Prostate gland (tissue), 2 donors: Measurements from ENCODE around the gene TBKBP1. TPM values are rescaled to one million over a fixed set of nuclear protein-coding genes. Genes with fewer than 3 reads are reported as not detected.

Source experiments
- DNase-seq: peaks from one replicate; pipeline ENCODE4 v3.0.0-alpha.2; 2019; ENCODE audit warnings: low spot score
- H3K27ac ChIP-seq, 2 donors: fragments of 200-600 bp; sonication (generic); 2 replicates each; pipeline ENCODE4 v1.5.1; 2017 to 2019
- H3K27me3 ChIP-seq: fragments of 200-600 bp; sonication (generic); replicated peaks from 2 replicates; pipeline ENCODE4 v1.5.1; 2019; ENCODE audit not compliant: insufficient read depth
- H3K36me3 ChIP-seq, 2 donors: fragments of 200-600 bp; sonication (generic); 1 replicate in 1 of 2; 2 replicates in 1 of 2; pipeline versions ENCODE4 v1.5.1 to v1.8.1; 2017 to 2019
- H3K4me1 ChIP-seq: fragments of 200-600 bp; sonication (generic); replicated peaks from 2 replicates; pipeline ENCODE4 v1.5.1; 2019
- H3K4me3 ChIP-seq, 2 donors: fragments of 200-600 bp; sonication (generic); 2 replicates each; pipeline ENCODE4 v1.5.1; 2017 to 2019
- H3K9me3 ChIP-seq: fragments of 200-600 bp; sonication (generic); 2 replicates; pipeline ENCODE4 v1.5.1; 2017
- POLR2A ChIP-seq: fragments of 450-650 bp; IDR thresholded peaks from one replicate; pipeline ENCODE4 v1.6.1; 2016; ENCODE audit warnings: antibody characterized with exemption, mild to moderate bottlenecking
- POLR2AphosphoS5 ChIP-seq: sonication (generic); formaldehyde crosslinking; IDR thresholded peaks from one replicate; pipeline ENCODE4 v1.6.1; 2017; ENCODE audit warnings: antibody characterized with exemption
- WGBS: methylation state at CpG from one replicate; pipeline ENCODE4 v1.1.5; 2018; 5-methylcytosine and 5-hydroxymethylcytosine counted together
- intact Hi-C: fragments of 100-400 bp; cut with DNase I; formaldehyde crosslinking; loops from one replicate; pipeline ENCODE4 v1.14.2; 2022
- total RNA-seq, 2 donors: library from RNA; depleted of rRNA; stranded (reverse); fragments of >200 nt; gene quantifications; one replicate each; pipeline ENCODE4 v1.1.0, GENCODE V29; 2016
- TF ChIP-seq, protein P1 (sequence below), 4 experiments: fragments of 200-600 bp in 2 of 4; fragments of 450-650 bp in 2 of 4; sonication (generic) in 2 of 4; IDR thresholded peaks; 1 replicate in 3 of 4; 2 replicates in 1 of 4; pipeline ENCODE4 v1.5.1; 2016 to 2019; ENCODE audit warnings: antibody characterized with exemption in 4 of 4, mild to moderate bottlenecking in 2 of 4, moderate library complexity in 2 of 4

The TBKBP1 gene, protein sequence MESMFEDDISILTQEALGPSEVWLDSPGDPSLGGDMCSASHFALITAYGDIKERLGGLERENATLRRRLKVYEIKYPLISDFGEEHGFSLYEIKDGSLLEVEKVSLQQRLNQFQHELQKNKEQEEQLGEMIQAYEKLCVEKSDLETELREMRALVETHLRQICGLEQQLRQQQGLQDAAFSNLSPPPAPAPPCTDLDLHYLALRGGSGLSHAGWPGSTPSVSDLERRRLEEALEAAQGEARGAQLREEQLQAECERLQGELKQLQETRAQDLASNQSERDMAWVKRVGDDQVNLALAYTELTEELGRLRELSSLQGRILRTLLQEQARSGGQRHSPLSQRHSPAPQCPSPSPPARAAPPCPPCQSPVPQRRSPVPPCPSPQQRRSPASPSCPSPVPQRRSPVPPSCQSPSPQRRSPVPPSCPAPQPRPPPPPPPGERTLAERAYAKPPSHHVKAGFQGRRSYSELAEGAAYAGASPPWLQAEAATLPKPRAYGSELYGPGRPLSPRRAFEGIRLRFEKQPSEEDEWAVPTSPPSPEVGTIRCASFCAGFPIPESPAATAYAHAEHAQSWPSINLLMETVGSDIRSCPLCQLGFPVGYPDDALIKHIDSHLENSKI
- 10 to 100 TPM in 1 of 2 donors, 1 to 10 TPM in 1; 9.5 to 15.3 TPM for total RNA-seq

DNA sequence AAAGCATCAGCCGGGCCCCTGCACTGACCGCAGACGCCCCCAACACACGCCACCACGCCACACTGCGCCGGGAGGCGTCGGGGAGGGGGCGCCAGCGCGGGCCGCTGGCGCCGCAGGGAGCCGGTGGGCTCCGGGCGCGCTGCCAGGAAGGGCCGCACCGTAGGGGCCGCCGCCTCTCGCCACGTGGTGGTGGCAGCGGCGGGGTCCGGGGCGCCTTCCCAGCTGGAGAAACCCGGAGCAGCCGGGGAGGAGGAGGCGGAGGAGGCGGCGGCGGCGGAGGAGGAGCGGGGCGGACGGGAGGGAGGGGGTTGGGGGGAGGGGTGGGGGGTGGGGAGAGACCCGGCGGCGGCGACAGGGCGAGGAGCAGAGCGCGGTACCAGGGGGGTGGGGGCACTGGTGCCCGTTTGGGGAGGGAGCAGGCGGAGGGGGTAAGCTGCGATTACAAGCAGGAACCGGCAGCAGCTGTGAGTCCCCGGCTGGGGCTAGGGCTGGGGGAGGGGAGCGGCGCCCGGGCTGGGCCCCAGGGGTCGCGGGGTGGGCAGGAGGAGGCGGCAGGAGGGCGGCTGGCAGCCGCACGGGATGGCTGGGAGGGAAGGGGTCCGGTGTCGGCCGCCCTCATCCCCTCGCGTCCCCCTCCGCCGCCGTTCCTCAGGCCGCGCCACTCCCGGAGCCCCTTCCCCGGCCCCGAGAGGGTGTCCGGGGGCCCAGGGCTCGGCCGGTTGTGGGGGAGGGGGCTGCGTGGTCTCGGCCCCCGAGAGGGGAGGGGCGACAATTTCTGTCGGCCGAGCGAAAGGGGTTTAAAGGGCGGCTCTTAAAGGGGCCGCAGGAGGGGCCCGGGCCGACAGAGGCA is at the start of gene TBKBP1:
Gene TBKBP1, plus strand, starts transcription at position 431 of the 850 bp plus-strand sequence. CDS start 1,952 bp downstream, outside the sequence.
- TF ChIP-seq, protein P1, sequence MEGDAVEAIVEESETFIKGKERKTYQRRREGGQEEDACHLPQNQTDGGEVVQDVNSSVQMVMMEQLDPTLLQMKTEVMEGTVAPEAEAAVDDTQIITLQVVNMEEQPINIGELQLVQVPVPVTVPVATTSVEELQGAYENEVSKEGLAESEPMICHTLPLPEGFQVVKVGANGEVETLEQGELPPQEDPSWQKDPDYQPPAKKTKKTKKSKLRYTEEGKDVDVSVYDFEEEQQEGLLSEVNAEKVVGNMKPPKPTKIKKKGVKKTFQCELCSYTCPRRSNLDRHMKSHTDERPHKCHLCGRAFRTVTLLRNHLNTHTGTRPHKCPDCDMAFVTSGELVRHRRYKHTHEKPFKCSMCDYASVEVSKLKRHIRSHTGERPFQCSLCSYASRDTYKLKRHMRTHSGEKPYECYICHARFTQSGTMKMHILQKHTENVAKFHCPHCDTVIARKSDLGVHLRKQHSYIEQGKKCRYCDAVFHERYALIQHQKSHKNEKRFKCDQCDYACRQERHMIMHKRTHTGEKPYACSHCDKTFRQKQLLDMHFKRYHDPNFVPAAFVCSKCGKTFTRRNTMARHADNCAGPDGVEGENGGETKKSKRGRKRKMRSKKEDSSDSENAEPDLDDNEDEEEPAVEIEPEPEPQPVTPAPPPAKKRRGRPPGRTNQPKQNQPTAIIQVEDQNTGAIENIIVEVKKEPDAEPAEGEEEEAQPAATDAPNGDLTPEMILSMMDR (IDR thresholded peaks at IDR 0.05), result no peak
- no peak for TF ChIP-seq POLR2A
- TF ChIP-seq POLR2AphosphoS5, result no peak

DNA sequence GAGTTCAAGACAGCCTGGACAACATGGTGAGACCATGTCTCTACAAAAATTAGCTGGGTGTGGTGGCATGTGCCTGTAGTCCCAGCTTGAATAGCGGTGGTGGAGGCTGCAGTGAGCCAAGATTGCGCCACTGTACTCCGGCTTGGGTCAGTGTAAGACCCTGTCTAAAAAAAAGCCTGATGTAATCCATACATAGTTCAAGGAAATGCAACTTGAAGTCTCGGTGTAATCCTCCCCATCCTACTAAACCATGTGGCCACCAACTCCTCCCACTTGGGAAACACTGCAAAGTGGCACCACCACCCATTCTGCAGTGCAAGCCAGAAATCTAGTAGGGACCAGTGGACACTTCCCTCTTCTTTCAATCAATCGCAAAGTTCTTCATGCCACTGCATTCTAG is 49.6 kb upstream of the TBKBP1 start:
- Histone ChIP-seq H3K4me1 (peaks cover 4% of the 10 kb centered on the region), H3K27ac (no peak overlapping the region), H3K9me3 (no peaks in the 10 kb centered on the region), H3K36me3 (no peaks in the 10 kb centered on the region), H3K27me3 (no peaks in the 10 kb centered on the region), H3K4me3 (no peak overlapping the region)
- TF ChIP-seq, protein P1 (IDR thresholded peaks at IDR 0.05), result no peak
- no peak for TF ChIP-seq POLR2AphosphoS5
- no peak for TF ChIP-seq POLR2A
- WGBS, result 88% methylated on average over 5 of the region's 5 CpGs
- no peak for DNase-seq
- intact Hi-C loops, result no loop called here

More for the DNA sequence above, at the start of gene TBKBP1:
- peak; percentile 19 for DNase-seq
- Histone ChIP-seq H3K4me1 (no peaks in the 10 kb centered on the region), H3K9me3 (no peaks in the 10 kb centered on the region), H3K27me3 (no peaks in the 10 kb centered on the region), H3K27ac (peak within 1 kb of the TSS; percentile 84 to 87), H3K4me3 (peak within 1 kb of the TSS; percentile 91 to 94), H3K36me3 (no peaks in the 10 kb centered on the region)
- intact Hi-C loops, result loop anchor here (10.0 kb wide), 1 partner anchor 111 kb away; no protein-coding TSS in a partner anchor
- 1% methylated on average over 43 of the region's 87 CpGs for WGBS

DNA sequence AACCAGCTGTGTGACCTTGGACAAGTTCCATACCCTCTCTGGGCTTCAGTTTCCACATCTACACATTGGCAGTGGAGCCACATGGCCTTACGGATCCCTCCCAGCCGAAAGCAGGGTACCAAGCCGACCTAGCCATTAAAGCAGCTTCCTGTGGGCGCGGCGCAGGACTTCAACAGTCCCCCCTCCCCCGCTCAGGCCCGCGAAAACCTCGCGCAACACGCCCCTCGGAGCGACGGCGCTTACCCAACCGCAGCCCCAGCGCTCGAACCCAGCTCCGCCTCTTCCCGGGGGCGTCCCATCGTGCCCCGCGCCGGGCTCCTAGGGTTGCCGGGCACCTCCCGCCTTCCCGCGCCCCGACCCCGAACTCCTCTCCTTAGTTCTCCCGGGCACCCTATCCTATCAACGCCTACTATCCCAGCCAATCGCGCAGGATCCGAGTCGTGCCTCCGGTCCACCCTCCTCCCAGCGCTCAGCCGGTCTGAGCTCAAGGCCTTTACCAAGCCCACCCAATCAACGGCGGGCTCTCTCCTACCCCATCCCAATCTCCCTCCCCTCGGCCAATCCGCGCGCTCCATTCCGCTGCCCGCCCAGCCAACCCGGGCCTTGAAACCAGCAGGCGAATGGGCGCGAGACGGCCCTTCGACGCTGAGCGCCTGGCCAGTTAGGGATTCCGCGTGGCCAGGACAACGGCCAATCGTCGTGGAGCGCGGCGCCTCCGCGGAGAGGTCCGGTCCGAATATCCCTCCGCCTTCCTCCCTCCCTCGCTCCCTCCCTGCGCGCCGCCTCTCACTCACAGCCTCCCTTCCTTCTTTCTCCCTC is 44.6 kb upstream of the TBKBP1 start, which contains the start of gene KPNB1:
Gene KPNB1, plus strand, starts transcription at position 767 of the 819 bp plus-strand sequence. CDS start 326 bp downstream, outside the sequence.
- Histone ChIP-seq H3K36me3 (peaks cover 0 to 2% of the 10 kb centered on the region in 2 donors), H3K9me3 (no peaks in the 10 kb centered on the region), H3K27ac (peak within 1 kb of the TSS; percentile 94 to 96), H3K4me3 (peak within 1 kb of the TSS; percentile 69 to 96), H3K27me3 (no peaks in the 10 kb centered on the region), H3K4me1 (peaks cover 4% of the 10 kb centered on the region)
- DNase-seq, result peak; percentile 100
- WGBS, result 0% methylated on average over 74 of the region's 74 CpGs
- intact Hi-C loops, result no loop called here
- TF ChIP-seq POLR2A (peak; percentile 43), POLR2AphosphoS5 (peak; percentile 94)
- TF ChIP-seq, protein P1 (IDR thresholded peaks at IDR 0.05), result peak in 1 of 4 experiments; percentile 6

DNA sequence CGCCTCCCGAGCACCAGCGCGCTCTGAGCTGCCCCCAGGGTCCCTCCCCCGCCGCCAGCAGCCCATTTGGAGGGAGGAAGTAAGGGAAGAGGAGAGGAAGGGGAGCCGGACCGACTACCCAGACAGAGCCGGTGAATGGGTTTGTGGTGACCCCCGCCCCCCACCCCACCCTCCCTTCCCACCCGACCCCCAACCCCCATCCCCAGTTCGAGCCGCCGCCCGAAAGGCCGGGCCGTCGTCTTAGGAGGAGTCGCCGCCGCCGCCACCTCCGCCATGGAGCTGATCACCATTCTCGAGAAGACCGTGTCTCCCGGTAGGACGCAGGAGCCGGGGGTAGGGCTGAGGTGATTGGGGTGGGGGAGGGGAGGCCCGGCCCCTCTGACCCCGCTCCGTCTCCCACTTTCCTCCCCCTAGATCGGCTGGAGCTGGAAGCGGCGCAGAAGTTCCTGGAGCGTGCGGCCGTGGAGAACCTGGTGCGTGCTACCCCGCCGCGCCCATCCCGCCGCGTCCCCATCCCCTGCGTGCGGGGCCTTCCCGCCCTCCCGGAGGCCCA is 43.9 kb upstream of the TBKBP1 start:
- TF ChIP-seq POLR2AphosphoS5, result no peak
- peak; percentile 29 for TF ChIP-seq POLR2A
- Histone ChIP-seq H3K36me3 (peaks cover 0 to 2% of the 10 kb centered on the region in 2 donors), H3K4me3 (peak overlapping the region; percentile 69 to 96), H3K4me1 (peaks cover 4% of the 10 kb centered on the region), H3K9me3 (no peaks in the 10 kb centered on the region), H3K27ac (peak overlapping the region; percentile 94 to 96), H3K27me3 (no peaks in the 10 kb centered on the region)
- DNase-seq, result no peak
- WGBS, result 0% methylated on average over 45 of the region's 48 CpGs
- intact Hi-C loops, result no loop called here
